ENCODE results near the gene SRR. TPM values are rescaled to one million over a fixed set of nuclear protein-coding genes. Genes with fewer than 3 reads are reported as not detected.
"Not testable (repeated sequence)": the region's sequence is repeated elsewhere in the genome, so short reads cannot be mapped to it uniquely, and the experiment has no call there.

SRR gene
- total RNA-seq, result 16.3 and 18.9 TPM in 2 replicates
- long read RNA-seq, transcript SRR-201 (8 exons, 2,728 nt), result major isoform, 80 of 92 reads
- long read RNA-seq, partial matches to known transcripts, result 2 of 92 reads
- long read RNA-seq, other reads (novel, unspliced or antisense), result 10 of 92 reads

GRCh38 chr17:2303204-2304188 is at the start of gene SRR, which contains the start of gene SMG6:
Gene SRR, plus strand, starts transcription at chr17:2303950. Its CDS starts 11,611 bp downstream, at chr17:2315561.
Gene SMG6, minus strand, starts transcription at chr17:2303785. Its CDS starts 65 bp downstream, at chr17:2303720.
- peaks cover 26% of the 10 kb centered on the region for H3K4me1 Mint-ChIP-seq (ENCODE audit: unreplicated experiment)
- H3K27ac Mint-ChIP-seq (ENCODE audit: unreplicated experiment), result peak within 1 kb of the TSS; percentile 84
- H3K4me3 Mint-ChIP-seq (ENCODE audit: unreplicated experiment), result peak within 1 kb of the TSS; percentile 86
- DNase-seq (ENCODE audit: extremely low spot score, unreplicated experiment), result peak; percentile 97
- H3K36me3 Mint-ChIP-seq (ENCODE audit: unreplicated experiment), result peaks cover 21% of the 10 kb centered on the region
- H3K27me3 Mint-ChIP-seq (ENCODE audit: unreplicated experiment), result no peaks in the 10 kb centered on the region
- TF ChIP-seq, protein P1, sequence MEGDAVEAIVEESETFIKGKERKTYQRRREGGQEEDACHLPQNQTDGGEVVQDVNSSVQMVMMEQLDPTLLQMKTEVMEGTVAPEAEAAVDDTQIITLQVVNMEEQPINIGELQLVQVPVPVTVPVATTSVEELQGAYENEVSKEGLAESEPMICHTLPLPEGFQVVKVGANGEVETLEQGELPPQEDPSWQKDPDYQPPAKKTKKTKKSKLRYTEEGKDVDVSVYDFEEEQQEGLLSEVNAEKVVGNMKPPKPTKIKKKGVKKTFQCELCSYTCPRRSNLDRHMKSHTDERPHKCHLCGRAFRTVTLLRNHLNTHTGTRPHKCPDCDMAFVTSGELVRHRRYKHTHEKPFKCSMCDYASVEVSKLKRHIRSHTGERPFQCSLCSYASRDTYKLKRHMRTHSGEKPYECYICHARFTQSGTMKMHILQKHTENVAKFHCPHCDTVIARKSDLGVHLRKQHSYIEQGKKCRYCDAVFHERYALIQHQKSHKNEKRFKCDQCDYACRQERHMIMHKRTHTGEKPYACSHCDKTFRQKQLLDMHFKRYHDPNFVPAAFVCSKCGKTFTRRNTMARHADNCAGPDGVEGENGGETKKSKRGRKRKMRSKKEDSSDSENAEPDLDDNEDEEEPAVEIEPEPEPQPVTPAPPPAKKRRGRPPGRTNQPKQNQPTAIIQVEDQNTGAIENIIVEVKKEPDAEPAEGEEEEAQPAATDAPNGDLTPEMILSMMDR (IDR thresholded peaks at IDR 0.05), result no peak
- no peaks in the 10 kb centered on the region for H3K9me3 Mint-ChIP-seq (ENCODE audit: unreplicated experiment)

- H3K36me3 Mint-ChIP-seq (ENCODE audit: unreplicated experiment), result peaks cover 18% of the 10 kb centered on the region
- not testable (repeated sequence) for H3K9me3 Mint-ChIP-seq (ENCODE audit: unreplicated experiment); H3K4me1 Mint-ChIP-seq (ENCODE audit: unreplicated experiment); H3K4me3 Mint-ChIP-seq (ENCODE audit: unreplicated experiment); H3K27me3 Mint-ChIP-seq (ENCODE audit: unreplicated experiment); H3K27ac Mint-ChIP-seq (ENCODE audit: unreplicated experiment); DNase-seq (ENCODE audit: extremely low spot score, unreplicated experiment)
Measured at GRCh38 chr17:2258830-2259229, 44.9 kb upstream of the SRR start.

- Mint-ChIP-seq H3K27ac (ENCODE audit: unreplicated experiment) (no peak overlapping the region), H3K4me3 (ENCODE audit: unreplicated experiment) (no peak overlapping the region), H3K36me3 (ENCODE audit: unreplicated experiment) (peaks cover 16% of the 10 kb centered on the region), H3K4me1 (ENCODE audit: unreplicated experiment) (peaks cover 18% of the 10 kb centered on the region), H3K9me3 (ENCODE audit: unreplicated experiment) (no peaks in the 10 kb centered on the region), H3K27me3 (ENCODE audit: unreplicated experiment) (no peaks in the 10 kb centered on the region)
- DNase-seq (ENCODE audit: extremely low spot score, unreplicated experiment), result no peak
- TF ChIP-seq, protein P1 (IDR thresholded peaks at IDR 0.05), result no peak
Measured at GRCh38 chr17:2259769-2260536, 43.8 kb upstream of the SRR start.

- Mint-ChIP-seq H3K27me3 (ENCODE audit: unreplicated experiment) (no peaks in the 10 kb centered on the region), H3K27ac (ENCODE audit: unreplicated experiment) (no peak overlapping the region), H3K4me1 (ENCODE audit: unreplicated experiment) (peaks cover 18% of the 10 kb centered on the region), H3K4me3 (ENCODE audit: unreplicated experiment) (no peak overlapping the region), H3K9me3 (ENCODE audit: unreplicated experiment) (no peaks in the 10 kb centered on the region), H3K36me3 (ENCODE audit: unreplicated experiment) (peaks cover 19% of the 10 kb centered on the region)
- DNase-seq (ENCODE audit: extremely low spot score, unreplicated experiment), result no peak
- TF ChIP-seq, protein P1 (IDR thresholded peaks at IDR 0.05), result no peak
Measured at GRCh38 chr17:2262135-2262587, 41.6 kb upstream of the SRR start.

GRCh38 chr17:2263183-2264066 is 40.3 kb upstream of the SRR start:
- no peaks in the 10 kb centered on the region for H3K27me3 Mint-ChIP-seq (ENCODE audit: unreplicated experiment)
- TF ChIP-seq, protein P1 (IDR thresholded peaks at IDR 0.05), result no peak
- H3K9me3 Mint-ChIP-seq (ENCODE audit: unreplicated experiment), result no peaks in the 10 kb centered on the region
- no peak overlapping the region for H3K4me3 Mint-ChIP-seq (ENCODE audit: unreplicated experiment)
- H3K27ac Mint-ChIP-seq (ENCODE audit: unreplicated experiment), result peak overlapping the region; percentile 23
- H3K36me3 Mint-ChIP-seq (ENCODE audit: unreplicated experiment), result peaks cover 19% of the 10 kb centered on the region
- no peak for DNase-seq (ENCODE audit: extremely low spot score, unreplicated experiment)
- H3K4me1 Mint-ChIP-seq (ENCODE audit: unreplicated experiment), result peaks cover 18% of the 10 kb centered on the region
